Esophagus muscularis mucosa (tissue), 4 donors: ENCODE results near the gene LHX3. TPM values are rescaled to one million over a fixed set of nuclear protein-coding genes. Genes with fewer than 3 reads are reported as not detected.

ENCODE experiments used
- DNase-seq: peaks from one replicate; pipeline ENCODE4 v3.0.0-alpha.2; 2017; ENCODE audit errors: extremely low spot score
- H3K27ac ChIP-seq, 4 donors: fragments of 200-600 bp; sonication (generic); replicated peaks in 1 of 4; 1 replicate in 3 of 4; 2 replicates in 1 of 4; pipeline ENCODE4 v1.5.1; 2016 to 2019; ENCODE audit warnings: mild to moderate bottlenecking in 1 of 4
- H3K27me3 ChIP-seq, 4 donors: fragments of 200-600 bp; sonication (generic); one replicate each; pipeline versions ENCODE4 v1.5.1 to v1.6.0; 2016 to 2019
- H3K36me3 ChIP-seq, 4 donors: fragments of 200-600 bp; sonication (generic); one replicate each; pipeline ENCODE4 v1.5.1; 2016 to 2019
- H3K4me1 ChIP-seq, 4 donors: fragments of 200-600 bp; sonication (generic); one replicate each; pipeline ENCODE4 v1.5.1; 2016 to 2019
- H3K4me3 ChIP-seq, 4 donors: fragments of 200-600 bp; sonication (generic); 1 replicate in 2 of 4; 2 replicates in 2 of 4; pipeline ENCODE4 v1.5.1; 2016 to 2019; ENCODE audit warnings: mild to moderate bottlenecking in 4 of 4, moderate library complexity in 1 of 4
- H3K9me3 ChIP-seq, 4 donors: fragments of 200-600 bp; sonication (generic); 1 replicate in 3 of 4; 2 replicates in 1 of 4; pipeline ENCODE4 v1.5.1; 2016 to 2019
- EP300 ChIP-seq: sonication (generic); formaldehyde crosslinking; IDR thresholded peaks from one replicate; pipeline ENCODE4 v1.6.1; 2017; ENCODE audit warnings: antibody characterized with exemption
- POLR2A ChIP-seq: fragments of 450-650 bp; IDR thresholded peaks from one replicate; pipeline ENCODE4 v1.6.1; 2017; ENCODE audit warnings: antibody characterized with exemption, moderate library complexity, mild to moderate bottlenecking, low read depth
- POLR2AphosphoS5 ChIP-seq, 2 donors: sonication (generic); formaldehyde crosslinking; IDR thresholded peaks; one replicate each; pipeline ENCODE4 v1.6.1; 2017; ENCODE audit warnings: antibody characterized with exemption in 2 of 2
- WGBS: methylation state at CpG from one replicate; pipeline ENCODE4 v1.1.5; 2018; 5-methylcytosine and 5-hydroxymethylcytosine counted together
- intact Hi-C: fragments of 100-400 bp; cut with DNase I; formaldehyde crosslinking; loops from one replicate; pipeline ENCODE4 v1.15.1; 2023
- total RNA-seq, 4 donors: library from RNA; depleted of rRNA; stranded (reverse); fragments of >200 nt; gene quantifications; one replicate each; pipeline versions ENCODE4 v1.1.0 to v1.2.1, GENCODE V29; 2016
- TF ChIP-seq, protein P1 (sequence below), 3 experiments: fragments of 200-600 bp in 2 of 3; fragments of 450-650 bp in 1 of 3; sonication (generic) in 2 of 3; IDR thresholded peaks; one replicate each; pipeline ENCODE4 v1.5.1; 2017 to 2019; ENCODE audit warnings: antibody characterized with exemption in 3 of 3, mild to moderate bottlenecking in 2 of 3, moderate library complexity in 1 of 3

LHX3 gene
- total RNA-seq, 4 donors from 2014 or later: not detected

DNA sequence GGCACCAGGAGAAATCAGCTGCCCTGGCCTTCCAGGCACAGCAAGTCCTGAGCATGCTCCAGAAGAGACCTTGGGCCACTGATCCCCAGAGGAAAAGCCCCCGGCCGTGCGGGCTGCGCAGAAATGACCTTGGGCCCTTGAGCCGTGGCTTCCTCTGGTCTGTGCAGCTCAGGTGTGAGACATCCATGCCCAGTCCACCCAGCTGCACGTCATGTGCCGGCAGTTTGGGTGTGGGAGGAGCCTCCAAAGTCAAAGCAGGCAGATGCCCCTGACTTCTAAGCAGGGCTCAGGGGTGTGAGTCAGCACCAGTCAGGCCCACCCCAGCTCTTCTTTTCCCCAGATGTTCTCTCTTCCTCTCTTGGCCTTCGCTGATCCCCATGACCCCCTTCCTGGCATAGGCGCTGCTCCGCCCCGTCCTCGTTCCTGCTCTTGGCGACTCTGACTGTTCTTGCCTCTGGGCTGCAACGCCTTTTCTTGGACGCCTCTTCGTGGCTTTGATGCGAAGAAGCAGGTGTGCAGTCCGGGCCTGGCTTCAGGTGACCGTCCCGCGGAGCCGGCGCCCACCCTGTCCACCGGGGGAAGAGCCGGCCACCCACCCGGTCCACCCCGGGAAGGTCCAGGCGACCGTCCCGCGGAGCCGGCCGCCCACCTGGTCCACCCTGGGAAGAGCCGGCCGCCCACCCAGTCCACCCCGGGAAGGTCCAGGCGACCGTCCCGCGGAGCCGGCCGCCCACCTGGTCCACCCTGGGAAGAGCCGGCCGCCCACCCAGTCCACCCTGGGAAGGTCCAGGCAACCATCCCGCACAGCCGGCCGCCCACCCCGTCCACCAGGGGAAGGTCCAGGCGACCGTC is 46.6 kb upstream of the LHX3 start:
- Histone ChIP-seq H3K27me3 (peaks cover 0 to 44% (median 0%) of the 10 kb centered on the region in 4 donors), H3K4me3 (no peak overlapping the region), H3K27ac (no peak overlapping the region), H3K4me1 (peaks cover 0 to 3% (median 2%) of the 10 kb centered on the region in 4 donors), H3K9me3 (no peaks in the 10 kb centered on the region), H3K36me3 (no peaks in the 10 kb centered on the region)
- WGBS: 84% methylated on average over 22 of the region's 50 CpGs
- TF ChIP-seq, protein P1, sequence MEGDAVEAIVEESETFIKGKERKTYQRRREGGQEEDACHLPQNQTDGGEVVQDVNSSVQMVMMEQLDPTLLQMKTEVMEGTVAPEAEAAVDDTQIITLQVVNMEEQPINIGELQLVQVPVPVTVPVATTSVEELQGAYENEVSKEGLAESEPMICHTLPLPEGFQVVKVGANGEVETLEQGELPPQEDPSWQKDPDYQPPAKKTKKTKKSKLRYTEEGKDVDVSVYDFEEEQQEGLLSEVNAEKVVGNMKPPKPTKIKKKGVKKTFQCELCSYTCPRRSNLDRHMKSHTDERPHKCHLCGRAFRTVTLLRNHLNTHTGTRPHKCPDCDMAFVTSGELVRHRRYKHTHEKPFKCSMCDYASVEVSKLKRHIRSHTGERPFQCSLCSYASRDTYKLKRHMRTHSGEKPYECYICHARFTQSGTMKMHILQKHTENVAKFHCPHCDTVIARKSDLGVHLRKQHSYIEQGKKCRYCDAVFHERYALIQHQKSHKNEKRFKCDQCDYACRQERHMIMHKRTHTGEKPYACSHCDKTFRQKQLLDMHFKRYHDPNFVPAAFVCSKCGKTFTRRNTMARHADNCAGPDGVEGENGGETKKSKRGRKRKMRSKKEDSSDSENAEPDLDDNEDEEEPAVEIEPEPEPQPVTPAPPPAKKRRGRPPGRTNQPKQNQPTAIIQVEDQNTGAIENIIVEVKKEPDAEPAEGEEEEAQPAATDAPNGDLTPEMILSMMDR (IDR thresholded peaks at IDR 0.05): no peak
- DNase-seq: no peak
- intact Hi-C loops: no loop called here

- Histone ChIP-seq H3K9me3 (no peaks in the 10 kb centered on the region), H3K27me3 (peaks cover 0 to 36% (median 0%) of the 10 kb centered on the region in 4 donors), H3K4me1 (peaks cover 0 to 10% (median 8%) of the 10 kb centered on the region in 4 donors), H3K36me3 (no peaks in the 10 kb centered on the region), H3K27ac (no peak overlapping the region), H3K4me3 (no peak overlapping the region)
- no peak for DNase-seq
- intact Hi-C loops: no loop called here
- WGBS: no CpG with 5 or more reads among the region's 10 CpGs
- TF ChIP-seq POLR2A (no peak), POLR2AphosphoS5 (IDR thresholded peaks at IDR 0.05) (no peak), EP300 (no peak)
- TF ChIP-seq, protein P1 (IDR thresholded peaks at IDR 0.05): no peak
These were observed 45.7 kb upstream of the LHX3 start for GRCh38 chr9:136250676-136251075.

- WGBS: 54% methylated on average over 30 of the region's 30 CpGs
- intact Hi-C loops: no loop called here
- peaks cover 0 to 29% (median 0%) of the 10 kb centered on the region in 4 donors for H3K27me3 ChIP-seq
- H3K27ac ChIP-seq: no peak overlapping the region
- DNase-seq: no peak
- peaks cover 2 to 13% (median 11%) of the 10 kb centered on the region in 4 donors for H3K4me1 ChIP-seq
- no peaks in the 10 kb centered on the region for H3K9me3 ChIP-seq
- no peak overlapping the region for H3K4me3 ChIP-seq
- no peak for TF ChIP-seq EP300
- TF ChIP-seq POLR2AphosphoS5 (IDR thresholded peaks at IDR 0.05): no peak
- no peak for TF ChIP-seq POLR2A
- TF ChIP-seq, protein P1 (IDR thresholded peaks at IDR 0.05): no peak
- no peaks in the 10 kb centered on the region for H3K36me3 ChIP-seq
These were observed 45.1 kb upstream of the LHX3 start for GRCh38 chr9:136249877-136250559.

DNA sequence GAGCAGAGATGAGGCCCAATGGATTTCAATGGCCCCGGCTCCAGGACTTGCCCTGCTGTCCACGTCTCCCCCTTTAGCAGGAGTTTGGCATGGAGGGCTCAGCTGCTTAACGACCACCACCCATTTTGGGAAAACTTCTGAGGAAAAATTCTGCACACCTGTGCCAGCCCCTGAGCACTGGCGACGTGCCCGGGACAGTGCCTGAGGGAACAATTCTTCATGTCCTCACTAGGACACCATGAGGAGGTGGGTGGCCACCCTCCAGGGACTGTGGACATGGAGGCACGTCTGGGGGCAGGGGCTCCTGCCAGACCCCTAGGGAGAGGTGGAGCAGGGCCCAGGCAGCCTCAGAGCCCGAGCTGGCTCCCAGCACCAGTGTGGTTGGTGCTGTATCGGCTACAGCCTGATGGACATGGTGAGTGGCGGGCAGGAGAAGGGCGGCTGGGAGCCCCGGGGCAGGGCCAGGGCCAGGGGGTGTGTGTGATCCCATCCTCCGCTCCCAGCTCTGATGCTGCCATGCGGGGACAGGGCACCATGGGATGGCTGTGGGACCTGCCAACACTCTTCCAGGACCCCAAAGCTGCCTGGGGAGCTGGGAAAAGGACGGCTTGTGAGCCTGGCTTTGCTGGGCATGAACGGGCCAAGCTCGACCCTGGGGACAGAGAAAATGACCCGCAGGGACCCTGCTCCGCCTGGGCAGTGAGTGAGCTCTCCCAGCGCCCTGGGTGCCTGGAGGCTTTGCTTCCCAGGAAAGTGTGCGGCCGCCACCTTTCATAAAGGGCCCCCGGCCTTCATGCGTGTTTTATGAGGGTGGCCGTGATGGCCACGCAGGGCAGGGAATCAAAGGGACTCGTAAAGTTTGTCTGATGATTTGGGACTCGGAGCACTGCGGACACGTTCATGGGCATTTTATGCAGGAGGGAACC is 44.3 kb upstream of the LHX3 start:
- no peak for DNase-seq
- Histone ChIP-seq H3K27ac (no peak overlapping the region), H3K4me3 (no peak overlapping the region), H3K36me3 (no peaks in the 10 kb centered on the region), H3K27me3 (peaks cover 0 to 21% (median 0%) of the 10 kb centered on the region in 4 donors), H3K9me3 (no peaks in the 10 kb centered on the region), H3K4me1 (peaks cover 10 to 21% (median 17%) of the 10 kb centered on the region in 4 donors)
- TF ChIP-seq, protein P1 (IDR thresholded peaks at IDR 0.05): no peak
- TF ChIP-seq EP300: no peak
- TF ChIP-seq POLR2AphosphoS5 (IDR thresholded peaks at IDR 0.05): no peak
- no peak for TF ChIP-seq POLR2A
- WGBS: 87% methylated on average over 21 of the region's 30 CpGs
- intact Hi-C loops: no loop called here
